ENCODE data around the gene POU3F2. TPM values are rescaled to one million over a fixed set of nuclear protein-coding genes. Genes with fewer than 3 reads are reported as not detected.

POU3F2 gene
- total and polyA plus RNA-seq, 2 donors (not counting 3 experiments of a cell fraction or from before 2014, with no cell fraction given) = not detected

GRCh38 chr6:98885330-98885729, 51.0 kb downstream of the POU3F2 start:
- H4K20me1 ChIP-seq (replicated peaks; ENCODE audit: control insufficient read depth, extremely low read depth, insufficient read depth, low read length) = no peaks in the 10 kb centered on the region
- no peaks in the 10 kb centered on the region for H3K4me1 ChIP-seq (ENCODE audit: control insufficient read depth, extremely low read depth, insufficient read depth, low read length)
- no peak for FAIRE-seq
- intact Hi-C loops (cut with micrococcal nuclease) = no loop called here
- no peaks in the 10 kb centered on the region for H3K79me2 ChIP-seq (ENCODE audit: control insufficient read depth, insufficient read depth, low read length)
- no peak overlapping the region for H3K27ac ChIP-seq (ENCODE audit: insufficient read depth, low read depth, low read length)
- no TSS peak for BruUV-seq (replicated peaks)
- dilution Hi-C loops (cut with MboI; ENCODE audit: extremely low pct_ligation_motif_present, low sequenced_read_pairs) = no loop called here
- no peaks in the 10 kb centered on the region for H3K9me1 ChIP-seq (replicated peaks; ENCODE audit: control insufficient read depth, extremely low read depth, insufficient read depth, low read length)
- no peak for TF ChIP-seq POLR2A (IDR thresholded peaks at IDR 0.05; ENCODE audit: low read depth, low read length)
- no peak for TF ChIP-seq EZH2 (IDR thresholded peaks at IDR 0.05; ENCODE audit: borderline replicate concordance, low read depth, low read length, severe bottlenecking)
- TF ChIP-seq GATA2 (IDR thresholded peaks at IDR 0.05; ENCODE audit: insufficient read depth, insufficient read length, low read depth, low read length) = no peak
- no peak for TF ChIP-seq JUN (IDR thresholded peaks at IDR 0.05; ENCODE audit: borderline replicate concordance, insufficient read depth, insufficient read length, low read depth)
- TF ChIP-seq MAX (IDR thresholded peaks at IDR 0.05; ENCODE audit: insufficient read depth, insufficient read length) = no peak
- TF ChIP-seq CTCF (IDR thresholded peaks at IDR 0.05; ENCODE audit: extremely low read depth in 1 of 2, insufficient read depth in 1 of 2, low read depth in 1 of 2, low read length in 2 of 2) = no peak
- no peak overlapping the region for H2AFZ ChIP-seq (ENCODE audit: low read depth, low read length)
- CTCF ChIA-PET = no interaction called here
- H3K4me2 ChIP-seq (ENCODE audit: insufficient read depth, low read length) = no peak overlapping the region
- H3K9ac ChIP-seq (replicated peaks; ENCODE audit: extremely low read depth, insufficient read depth, low read length) = no peak overlapping the region
- no peak for DNase-seq (ENCODE audit: low read depth, low spot score)
- no peak overlapping the region for H3K4me3 ChIP-seq (replicated peaks in 1 of 3; ENCODE audit: insufficient read depth in 1 of 3, low read depth in 1 of 3, low read length in 3 of 3)
- POLR2A ChIA-PET = no interaction called here
- H3K9me3 ChIP-seq (replicated peaks; ENCODE audit: control insufficient read depth, insufficient read depth, low read length) = no peaks in the 10 kb centered on the region
- H3K36me3 ChIP-seq (ENCODE audit: control insufficient read depth in 2 of 2, extremely low read depth in 1 of 2, insufficient read depth in 2 of 2, low read length in 2 of 2) = no peaks in the 10 kb centered on the region
- H3K27me3 ChIP-seq (ENCODE audit: control insufficient read depth in 2 of 2, insufficient read depth in 2 of 2, low read length in 2 of 2) = no peaks in the 10 kb centered on the region

- Histone ChIP-seq H3K36me3 (ENCODE audit: control insufficient read depth in 2 of 2, extremely low read depth in 1 of 2, insufficient read depth in 2 of 2, low read length in 2 of 2) (no peaks in the 10 kb centered on the region), H3K9me3 (replicated peaks; ENCODE audit: control insufficient read depth, insufficient read depth, low read length) (no peaks in the 10 kb centered on the region), H4K20me1 (replicated peaks; ENCODE audit: control insufficient read depth, extremely low read depth, insufficient read depth, low read length) (no peaks in the 10 kb centered on the region), H3K27ac (ENCODE audit: insufficient read depth, low read depth, low read length) (no peak overlapping the region), H3K9me1 (replicated peaks; ENCODE audit: control insufficient read depth, extremely low read depth, insufficient read depth, low read length) (no peaks in the 10 kb centered on the region), H3K79me2 (ENCODE audit: control insufficient read depth, insufficient read depth, low read length) (no peaks in the 10 kb centered on the region), H3K27me3 (ENCODE audit: control insufficient read depth in 2 of 2, insufficient read depth in 2 of 2, low read length in 2 of 2) (no peaks in the 10 kb centered on the region), H2AFZ (ENCODE audit: low read depth, low read length) (no peak overlapping the region), H3K4me1 (ENCODE audit: control insufficient read depth, extremely low read depth, insufficient read depth, low read length) (no peaks in the 10 kb centered on the region), H3K9ac (replicated peaks; ENCODE audit: extremely low read depth, insufficient read depth, low read length) (no peak overlapping the region), H3K4me3 (replicated peaks in 1 of 3; ENCODE audit: insufficient read depth in 1 of 3, low read depth in 1 of 3, low read length in 3 of 3) (no peak overlapping the region), H3K4me2 (ENCODE audit: insufficient read depth, low read length) (no peak overlapping the region)
- dilution Hi-C loops (cut with MboI; ENCODE audit: extremely low pct_ligation_motif_present, low sequenced_read_pairs) = no loop called here
- no peak for DNase-seq (ENCODE audit: low read depth, low spot score)
- no peak for TF ChIP-seq JUN (IDR thresholded peaks at IDR 0.05; ENCODE audit: borderline replicate concordance, insufficient read depth, insufficient read length, low read depth)
- TF ChIP-seq MYC (IDR thresholded peaks at IDR 0.05; ENCODE audit: low read depth, low read length) = no peak
- TF ChIP-seq MAX (IDR thresholded peaks at IDR 0.05; ENCODE audit: insufficient read depth, insufficient read length) = no peak
- TF ChIP-seq FOS (IDR thresholded peaks at IDR 0.05; ENCODE audit: borderline replicate concordance, insufficient read depth, low read length) = no peak
- TF ChIP-seq CTCF (IDR thresholded peaks at IDR 0.05; ENCODE audit: extremely low read depth in 1 of 2, insufficient read depth in 1 of 2, low read depth in 1 of 2, low read length in 2 of 2) = no peak
- TF ChIP-seq GATA2 (IDR thresholded peaks at IDR 0.05; ENCODE audit: insufficient read depth, insufficient read length, low read depth, low read length) = no peak
- no peak for TF ChIP-seq EZH2 (IDR thresholded peaks at IDR 0.05; ENCODE audit: borderline replicate concordance, low read depth, low read length, severe bottlenecking)
- no peak for TF ChIP-seq POLR2A (IDR thresholded peaks at IDR 0.05; ENCODE audit: low read depth, low read length)
- TF ChIP-seq POLR2AphosphoS5 (IDR thresholded peaks at IDR 0.05; ENCODE audit: insufficient read depth, low read depth, low read length) = no peak
- intact Hi-C loops (cut with micrococcal nuclease) = no loop called here
- POLR2A ChIA-PET = no interaction called here
- CTCF ChIA-PET = no interaction called here
- BruUV-seq (replicated peaks) = no TSS peak
- no peak for FAIRE-seq
Measured at GRCh38 chr6:98887650-98888049, 53.3 kb downstream of the POU3F2 start.

Measured in endothelial cell of umbilical vein (primary cell).